NB4 (cell line): Measurements from ENCODE around the gene SEC24C.

ENCODE experiments used
- MYC ChIP-seq: IDR thresholded peaks from 2 replicates; pipeline ENCODE4 v1.6.1; 2011; ENCODE audit warnings: low read depth, low read length
- POLR2A ChIP-seq: IDR thresholded peaks from 2 replicates; pipeline ENCODE4 v1.6.1; 2011; ENCODE audit warnings: mild to moderate bottlenecking; ENCODE audit not compliant: insufficient read length; ENCODE audit errors: extremely low read depth
- TF ChIP-seq, protein P1 (sequence below): IDR thresholded peaks from one replicate; pipeline ENCODE4 v1.5.1; 2012; ENCODE audit warnings: low read depth, low read length
- TF ChIP-seq, protein P2 (sequence below): IDR thresholded peaks from 2 replicates; pipeline ENCODE4 v1.6.1; 2011; ENCODE audit warnings: low read depth, low read length

DNA sequence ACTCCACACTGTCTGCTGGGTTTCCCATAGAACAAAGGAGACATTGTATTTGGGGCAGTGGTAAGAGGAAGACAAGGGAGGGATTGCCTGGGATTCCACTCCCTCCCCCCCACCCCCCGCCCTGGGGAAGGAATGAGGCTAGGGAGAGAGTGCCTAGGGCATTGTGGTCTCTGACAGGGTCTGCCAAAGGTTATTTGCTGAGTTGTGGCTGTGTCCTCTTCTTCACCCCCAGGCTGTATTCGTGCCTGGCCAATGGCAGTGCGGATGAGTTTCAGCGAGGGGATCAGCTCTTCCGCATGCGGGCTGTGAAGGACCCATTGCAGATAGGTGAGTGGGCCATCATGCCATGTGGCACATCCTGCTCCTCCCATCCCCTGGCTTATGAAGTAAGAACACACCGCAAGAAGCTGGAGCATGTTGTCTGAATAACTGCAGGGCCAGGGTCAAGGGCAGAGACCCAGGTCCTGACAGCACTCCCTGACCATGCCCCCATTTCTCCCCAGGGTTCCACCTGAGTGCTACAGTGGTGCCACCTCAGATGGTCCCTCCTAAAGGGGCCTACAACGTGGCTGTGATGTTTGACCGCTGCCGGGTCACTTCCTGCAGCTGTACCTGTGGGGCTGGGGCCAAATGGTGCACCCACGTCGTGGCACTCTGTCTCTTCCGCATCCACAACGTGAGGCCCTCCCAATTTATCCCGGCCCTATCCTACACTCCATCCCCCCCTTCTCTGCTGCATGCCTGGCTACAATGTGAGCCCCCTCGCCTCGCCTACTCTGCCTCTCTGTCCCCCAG, 44.9 kb downstream of the SEC24C start:
- TF ChIP-seq MYC: no peak
- TF ChIP-seq, protein P1, sequence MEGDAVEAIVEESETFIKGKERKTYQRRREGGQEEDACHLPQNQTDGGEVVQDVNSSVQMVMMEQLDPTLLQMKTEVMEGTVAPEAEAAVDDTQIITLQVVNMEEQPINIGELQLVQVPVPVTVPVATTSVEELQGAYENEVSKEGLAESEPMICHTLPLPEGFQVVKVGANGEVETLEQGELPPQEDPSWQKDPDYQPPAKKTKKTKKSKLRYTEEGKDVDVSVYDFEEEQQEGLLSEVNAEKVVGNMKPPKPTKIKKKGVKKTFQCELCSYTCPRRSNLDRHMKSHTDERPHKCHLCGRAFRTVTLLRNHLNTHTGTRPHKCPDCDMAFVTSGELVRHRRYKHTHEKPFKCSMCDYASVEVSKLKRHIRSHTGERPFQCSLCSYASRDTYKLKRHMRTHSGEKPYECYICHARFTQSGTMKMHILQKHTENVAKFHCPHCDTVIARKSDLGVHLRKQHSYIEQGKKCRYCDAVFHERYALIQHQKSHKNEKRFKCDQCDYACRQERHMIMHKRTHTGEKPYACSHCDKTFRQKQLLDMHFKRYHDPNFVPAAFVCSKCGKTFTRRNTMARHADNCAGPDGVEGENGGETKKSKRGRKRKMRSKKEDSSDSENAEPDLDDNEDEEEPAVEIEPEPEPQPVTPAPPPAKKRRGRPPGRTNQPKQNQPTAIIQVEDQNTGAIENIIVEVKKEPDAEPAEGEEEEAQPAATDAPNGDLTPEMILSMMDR: no peak
- no peak for TF ChIP-seq POLR2A
- TF ChIP-seq, protein P2, sequence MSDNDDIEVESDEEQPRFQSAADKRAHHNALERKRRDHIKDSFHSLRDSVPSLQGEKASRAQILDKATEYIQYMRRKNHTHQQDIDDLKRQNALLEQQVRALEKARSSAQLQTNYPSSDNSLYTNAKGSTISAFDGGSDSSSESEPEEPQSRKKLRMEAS: no peak
